GM13976 (cell line): ENCODE data around the gene CEPT1.

Source experiments
- DNase-seq: peaks from one replicate; pipeline ENCODE4 v3.0.0; 2012; ENCODE audit warnings: low spot score
- in situ Hi-C: fragments of 300-500 bp; cut with MboI; formaldehyde crosslinking; loops from one replicate; pipeline ENCODE4 v1.12.0; 2022; ENCODE audit warnings: low sequenced_read_pairs, mixed read lengths, inconsistent platforms; ENCODE audit not compliant: unreplicated experiment
- TF ChIP-seq, protein P1 (sequence below): IDR thresholded peaks from 2 replicates; pipeline ENCODE4 v1.5.1; 2012; ENCODE audit warnings: borderline replicate concordance, mild to moderate bottlenecking; ENCODE audit not compliant: insufficient read depth; ENCODE audit errors: extremely low read depth, missing control alignments, control extremely low read depth

CEPT1 gene

GRCh38 chr1:111196213-111196612, 56.2 kb downstream of the CEPT1 start:
- TF ChIP-seq, protein P1, sequence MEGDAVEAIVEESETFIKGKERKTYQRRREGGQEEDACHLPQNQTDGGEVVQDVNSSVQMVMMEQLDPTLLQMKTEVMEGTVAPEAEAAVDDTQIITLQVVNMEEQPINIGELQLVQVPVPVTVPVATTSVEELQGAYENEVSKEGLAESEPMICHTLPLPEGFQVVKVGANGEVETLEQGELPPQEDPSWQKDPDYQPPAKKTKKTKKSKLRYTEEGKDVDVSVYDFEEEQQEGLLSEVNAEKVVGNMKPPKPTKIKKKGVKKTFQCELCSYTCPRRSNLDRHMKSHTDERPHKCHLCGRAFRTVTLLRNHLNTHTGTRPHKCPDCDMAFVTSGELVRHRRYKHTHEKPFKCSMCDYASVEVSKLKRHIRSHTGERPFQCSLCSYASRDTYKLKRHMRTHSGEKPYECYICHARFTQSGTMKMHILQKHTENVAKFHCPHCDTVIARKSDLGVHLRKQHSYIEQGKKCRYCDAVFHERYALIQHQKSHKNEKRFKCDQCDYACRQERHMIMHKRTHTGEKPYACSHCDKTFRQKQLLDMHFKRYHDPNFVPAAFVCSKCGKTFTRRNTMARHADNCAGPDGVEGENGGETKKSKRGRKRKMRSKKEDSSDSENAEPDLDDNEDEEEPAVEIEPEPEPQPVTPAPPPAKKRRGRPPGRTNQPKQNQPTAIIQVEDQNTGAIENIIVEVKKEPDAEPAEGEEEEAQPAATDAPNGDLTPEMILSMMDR, result no peak
- in situ Hi-C loops, result no loop called here

GRCh38 chr1:111197598-111198284, 57.7 kb downstream of the CEPT1 start:
- in situ Hi-C loops, result no loop called here
- DNase-seq, result peak; percentile 60
- TF ChIP-seq, protein P1, result peak; percentile 59

More at GRCh38 chr1:111196213-111196612, 56.2 kb downstream of the CEPT1 start:
- DNase-seq, result no peak

- TF ChIP-seq, protein P1, result no peak
- in situ Hi-C loops, result no loop called here
Measured at GRCh38 chr1:111198836-111199235, 58.8 kb downstream of the CEPT1 start.

GRCh38 chr1:111199329-111199728, 59.3 kb downstream of the CEPT1 start:
- DNase-seq, result no peak
- TF ChIP-seq, protein P1, result no peak
- in situ Hi-C loops, result no loop called here

More at GRCh38 chr1:111198836-111199235, 58.8 kb downstream of the CEPT1 start:
- DNase-seq, result no peak

DNA sequence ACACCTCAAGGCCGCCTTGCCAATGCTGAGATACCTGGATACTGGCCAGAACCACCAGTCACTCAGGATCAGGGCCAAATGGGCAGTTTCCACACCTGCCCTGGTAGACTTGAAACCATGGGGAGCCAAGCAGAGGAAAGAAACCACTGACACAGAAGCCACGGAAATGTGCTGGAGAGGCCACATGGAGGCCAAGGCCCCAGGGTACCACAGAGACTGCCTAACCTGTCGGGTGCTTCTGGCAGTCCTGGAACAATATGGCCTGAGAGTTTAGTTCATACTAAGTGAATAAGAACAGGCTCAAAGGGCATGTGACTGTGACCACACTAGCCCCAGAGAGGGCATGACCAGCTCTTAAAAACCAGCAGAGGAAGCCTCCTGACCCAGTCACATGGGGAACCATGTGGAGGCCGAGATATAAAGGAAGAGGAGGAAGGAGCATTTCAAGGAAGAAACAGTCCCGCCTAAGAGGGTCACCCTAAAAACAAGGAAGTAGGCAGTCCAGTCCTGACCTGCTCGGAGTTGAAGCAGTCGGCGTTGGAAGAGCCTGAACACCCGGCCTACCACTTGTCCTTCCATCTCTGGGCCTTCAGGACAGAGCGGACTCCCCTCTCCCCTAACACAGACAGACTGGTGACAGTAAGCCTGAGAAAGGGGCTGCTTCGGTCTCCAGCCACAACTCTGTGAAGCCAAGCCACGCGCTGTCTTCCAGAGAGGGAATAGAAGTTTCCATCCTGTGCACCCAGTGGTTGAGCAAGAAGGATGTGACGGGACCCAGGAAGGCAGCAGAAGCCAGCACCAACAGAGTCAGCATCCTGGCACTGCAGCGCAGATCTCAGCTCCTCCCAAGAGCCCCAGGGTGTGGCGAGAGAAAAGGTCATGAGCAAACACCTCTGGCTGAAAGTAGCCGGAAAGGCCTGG, 60.1 kb downstream of the CEPT1 start, which contains the start of gene DENND2D:
Gene DENND2D (minus strand): TSS at position 766 of the 921 bp plus-strand sequence. CDS start 187 bp downstream, at position 579.
- in situ Hi-C loops, result loop anchor here (25.0 kb wide), 1 partner anchor 412 kb away; the partner anchor contains the start of gene RAP1A
- TF ChIP-seq, protein P1, result no peak
- no peak for DNase-seq

DNA sequence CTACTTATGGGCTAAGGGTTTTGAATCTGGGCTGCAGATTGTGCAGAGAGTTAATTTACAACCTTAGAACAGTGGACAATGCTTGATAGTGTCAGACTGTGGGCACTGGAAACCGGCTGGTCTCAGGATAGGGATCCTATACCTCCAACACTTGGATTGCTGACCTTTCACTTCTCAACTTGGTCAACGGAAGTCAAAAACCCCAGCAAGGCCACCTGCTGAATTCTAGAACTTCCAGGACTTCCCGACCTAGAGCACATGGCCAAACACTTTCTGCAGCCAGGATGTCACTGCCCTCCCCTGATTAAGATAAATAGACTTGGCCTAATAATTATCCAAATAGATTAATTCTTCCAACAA, 60.8 kb downstream of the CEPT1 start:
- TF ChIP-seq, protein P1, result no peak
- in situ Hi-C loops, result loop anchor here (25.0 kb wide), 1 partner anchor 412 kb away; the partner anchor contains the start of gene RAP1A
- no peak for DNase-seq
